Lower lobe of right lung (tissue), 2 donors: Measurements from ENCODE around the gene HLA-DRA. TPM values are rescaled to one million over a fixed set of nuclear protein-coding genes. Genes with fewer than 3 reads are reported as not detected.
"Not testable (repeated sequence)": the region's sequence is repeated elsewhere in the genome, so short reads cannot be mapped to it uniquely, and the experiment has no call there.

Experiments
- ATAC-seq, 2 donors: fragments of 200-7000 bp; cut with Tn5 transposase; one replicate each; pipeline ENCODE4 v1.9.1; 2020 to 2022; ENCODE audit warnings: mild to moderate bottlenecking in 2 of 2, moderate library complexity in 2 of 2
- DNase-seq: peaks from one replicate; pipeline ENCODE4 v3.0.0-alpha.2; 2020
- H3K27ac ChIP-seq: fragments of 200-600 bp; one replicate; pipeline ENCODE4 v1.8.0; 2022
- H3K27me3 ChIP-seq: fragments of 200-600 bp; one replicate; pipeline ENCODE4 v1.8.0; 2022; ENCODE audit warnings: low read depth
- H3K36me3 ChIP-seq: fragments of 200-600 bp; one replicate; pipeline ENCODE4 v1.8.0; 2022; ENCODE audit warnings: mild to moderate bottlenecking
- H3K4me1 ChIP-seq: fragments of 200-600 bp; one replicate; pipeline ENCODE4 v1.8.0; 2022
- H3K4me3 ChIP-seq: fragments of 200-600 bp; one replicate; pipeline ENCODE4 v1.8.0; 2022; ENCODE audit warnings: mild to moderate bottlenecking
- H3K9me3 ChIP-seq: fragments of 200-600 bp; one replicate; pipeline ENCODE4 v1.8.0; 2022
- intact Hi-C: fragments of 100-400 bp; cut with DNase I; formaldehyde crosslinking; loops from one replicate; pipeline ENCODE4 v1.11.0; 2022
- total RNA-seq: library from RNA; stranded (reverse); fragmentation: NEBNext Ultra II Directional; extraction: Animal tissue kit (Norgen Biotek cat#: 25700); gene quantifications from one replicate; pipeline ENCODE4 v1.2.1, GENCODE V29; 2021
- TF ChIP-seq, protein P1 (sequence below): fragments of 200-600 bp; IDR thresholded peaks from one replicate; pipeline ENCODE4 v1.8.0; 2022; ENCODE audit warnings: antibody characterized with exemption, mild to moderate bottlenecking
- donor health status: DM: no; HTN: yes; CAD: no; lungs with severe emphysema.

HLA-DRA gene
- total RNA-seq, 1 donor from 2014 or later = 2,056 TPM

GRCh38 chr6:32431142-32431541 is 8.5 kb upstream of the HLA-DRA start:
- Histone ChIP-seq H3K4me3 (no peak overlapping the region), H3K27ac (no peak overlapping the region), H3K27me3 (no peaks in the 10 kb centered on the region), H3K36me3 (no peaks in the 10 kb centered on the region), H3K9me3 (no peaks in the 10 kb centered on the region), H3K4me1 (no peaks in the 10 kb centered on the region)
- TF ChIP-seq, protein P1, sequence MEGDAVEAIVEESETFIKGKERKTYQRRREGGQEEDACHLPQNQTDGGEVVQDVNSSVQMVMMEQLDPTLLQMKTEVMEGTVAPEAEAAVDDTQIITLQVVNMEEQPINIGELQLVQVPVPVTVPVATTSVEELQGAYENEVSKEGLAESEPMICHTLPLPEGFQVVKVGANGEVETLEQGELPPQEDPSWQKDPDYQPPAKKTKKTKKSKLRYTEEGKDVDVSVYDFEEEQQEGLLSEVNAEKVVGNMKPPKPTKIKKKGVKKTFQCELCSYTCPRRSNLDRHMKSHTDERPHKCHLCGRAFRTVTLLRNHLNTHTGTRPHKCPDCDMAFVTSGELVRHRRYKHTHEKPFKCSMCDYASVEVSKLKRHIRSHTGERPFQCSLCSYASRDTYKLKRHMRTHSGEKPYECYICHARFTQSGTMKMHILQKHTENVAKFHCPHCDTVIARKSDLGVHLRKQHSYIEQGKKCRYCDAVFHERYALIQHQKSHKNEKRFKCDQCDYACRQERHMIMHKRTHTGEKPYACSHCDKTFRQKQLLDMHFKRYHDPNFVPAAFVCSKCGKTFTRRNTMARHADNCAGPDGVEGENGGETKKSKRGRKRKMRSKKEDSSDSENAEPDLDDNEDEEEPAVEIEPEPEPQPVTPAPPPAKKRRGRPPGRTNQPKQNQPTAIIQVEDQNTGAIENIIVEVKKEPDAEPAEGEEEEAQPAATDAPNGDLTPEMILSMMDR = no peak
- DNase-seq (no peak), ATAC-seq (no peak)
- intact Hi-C loops = loop anchor here (10.0 kb wide), 1 partner anchor 264 kb away; no protein-coding TSS in a partner anchor

GRCh38 chr6:32432050-32432450 is 7.6 kb upstream of the HLA-DRA start:
- no peaks in the 10 kb centered on the region for H3K9me3 ChIP-seq
- intact Hi-C loops = loop anchor here (10.0 kb wide), 1 partner anchor 263 kb away; no protein-coding TSS in a partner anchor
- H3K27me3 ChIP-seq = no peaks in the 10 kb centered on the region
- TF ChIP-seq, protein P1 = peak; percentile 59
- DNase-seq = no peak
- H3K27ac ChIP-seq = no peak overlapping the region
- no peaks in the 10 kb centered on the region for H3K4me1 ChIP-seq
- no peaks in the 10 kb centered on the region for H3K36me3 ChIP-seq
- H3K4me3 ChIP-seq = no peak overlapping the region
- peak; percentile 47 to 61 for ATAC-seq

DNA sequence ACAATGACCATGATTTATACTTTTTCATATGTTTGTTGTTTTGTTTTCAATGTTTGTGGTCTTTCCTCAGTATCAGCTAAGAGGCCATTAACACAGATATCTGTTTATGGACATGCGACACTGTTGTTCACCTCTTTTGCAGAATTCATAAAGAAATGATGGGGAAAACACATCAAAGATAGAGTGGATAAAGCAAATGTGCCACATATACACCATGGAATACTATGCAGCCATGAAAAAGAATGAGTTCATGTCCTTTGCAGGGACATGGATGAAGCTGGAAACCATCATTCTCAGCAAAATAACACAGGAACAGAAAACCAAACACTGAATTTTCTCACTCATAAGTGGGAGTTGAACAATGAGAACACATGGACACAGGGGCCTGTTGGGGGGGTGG is 5.7 kb upstream of the HLA-DRA start:
- not testable (repeated sequence) for H3K4me1 ChIP-seq

DNA sequence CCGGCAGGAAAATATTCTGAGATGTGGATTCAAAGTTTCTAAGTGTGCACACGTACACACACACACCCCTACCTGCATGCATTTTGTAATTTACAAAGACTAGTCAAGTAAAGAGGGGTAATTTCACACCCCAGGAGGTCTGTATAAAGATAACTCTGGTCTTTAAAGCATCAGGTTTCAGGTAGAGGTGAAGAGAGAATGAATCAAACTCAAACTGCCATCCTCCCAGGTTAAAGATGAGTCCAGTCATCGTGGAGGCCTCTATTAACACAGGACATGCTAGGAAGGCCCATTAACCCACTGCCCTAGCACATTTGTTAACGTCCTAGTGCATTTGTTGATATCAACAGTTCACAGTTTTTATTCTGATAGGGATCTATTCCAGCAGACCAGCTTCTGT is 3.5 kb upstream of the HLA-DRA start:
- Histone ChIP-seq H3K36me3 (no peaks in the 10 kb centered on the region), H3K4me3 (no peak overlapping the region), H3K4me1 (peaks cover 5% of the 10 kb centered on the region), H3K27ac (peak overlapping the region; percentile 79), H3K9me3 (no peaks in the 10 kb centered on the region), H3K27me3 (no peaks in the 10 kb centered on the region)
- DNase-seq = no peak
- TF ChIP-seq, protein P1 = no peak
- intact Hi-C loops = loop anchor here (10.0 kb wide), 1 partner anchor 259 kb away; no protein-coding TSS in a partner anchor
- no peak for ATAC-seq

More for the DNA sequence above, 5.7 kb upstream of the HLA-DRA start:
- H3K27me3 ChIP-seq, ATAC-seq, H3K9me3 ChIP-seq, DNase-seq, H3K36me3 ChIP-seq, H3K4me3 ChIP-seq, H3K27ac ChIP-seq: not testable (repeated sequence)
- intact Hi-C loops = loop anchor here (10.0 kb wide), 1 partner anchor 261 kb away; no protein-coding TSS in a partner anchor

GRCh38 chr6:32436995-32437836 is 2.5 kb upstream of the HLA-DRA start:
- H3K36me3 ChIP-seq = no peaks in the 10 kb centered on the region
- peak overlapping the region; percentile 79 for H3K27ac ChIP-seq
- intact Hi-C loops = loop anchor here (10.0 kb wide), 1 partner anchor 258 kb away; no protein-coding TSS in a partner anchor
- ATAC-seq = peak; percentile 78 to 84
- H3K27me3 ChIP-seq = no peaks in the 10 kb centered on the region
- H3K9me3 ChIP-seq = no peaks in the 10 kb centered on the region
- TF ChIP-seq, protein P1 = no peak
- H3K4me3 ChIP-seq = no peak overlapping the region
- H3K4me1 ChIP-seq = peaks cover 14% of the 10 kb centered on the region
- DNase-seq = no peak

DNA sequence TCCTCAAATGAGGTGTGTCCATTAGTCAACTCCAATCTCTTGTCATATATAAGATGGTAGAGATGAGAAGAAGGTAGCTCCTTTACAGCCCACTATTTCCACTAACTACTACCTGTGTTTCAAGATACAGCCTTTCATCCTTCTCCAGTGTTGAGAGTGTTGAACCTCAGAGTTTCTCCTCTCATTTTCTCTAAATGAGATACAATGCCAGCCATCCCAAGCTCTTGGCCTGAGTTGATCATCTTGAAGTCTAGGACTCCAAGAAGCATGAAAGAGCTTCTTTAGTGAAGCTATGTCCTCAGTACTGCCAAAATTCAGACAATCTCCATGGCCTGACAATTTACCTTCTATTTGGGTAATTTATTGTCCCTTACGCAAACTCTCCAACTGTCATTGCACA is 548 bp upstream of the HLA-DRA start:
- DNase-seq = no peak
- TF ChIP-seq, protein P1 = no peak
- peak overlapping the region; percentile 88 for H3K27ac ChIP-seq

More for the DNA sequence above, 548 bp upstream of the HLA-DRA start:
- no peak overlapping the region for H3K4me3 ChIP-seq
- no peaks in the 10 kb centered on the region for H3K27me3 ChIP-seq
- no peak for ATAC-seq
- H3K9me3 ChIP-seq = no peaks in the 10 kb centered on the region
- intact Hi-C loops = loop anchor here (10.0 kb wide), 1 partner anchor 256 kb away; no protein-coding TSS in a partner anchor
- peaks cover 18% of the 10 kb centered on the region for H3K36me3 ChIP-seq
- peaks cover 15% of the 10 kb centered on the region for H3K4me1 ChIP-seq
